NCI-H510A treated with DMSO at 0.1 percent for 48 hours (cell line): ENCODE data around the gene LEF1.
A peak's percentile ranks its signal among the peaks of the same experiment; 100 is the strongest.

Experiments
- DNase-seq: peaks from one replicate; lab custom pipeline; 2025; lab: John Stamatoyannopoulos, UW

LEF1 gene

GRCh38 chr4:108168671-108169523 is at the start of gene LEF1:
LEF1 (minus strand) TSS chr4:108168932; CDS start chr4:108167767, 1,165 bp downstream.
- peak; percentile 66 for DNase-seq

DNA sequence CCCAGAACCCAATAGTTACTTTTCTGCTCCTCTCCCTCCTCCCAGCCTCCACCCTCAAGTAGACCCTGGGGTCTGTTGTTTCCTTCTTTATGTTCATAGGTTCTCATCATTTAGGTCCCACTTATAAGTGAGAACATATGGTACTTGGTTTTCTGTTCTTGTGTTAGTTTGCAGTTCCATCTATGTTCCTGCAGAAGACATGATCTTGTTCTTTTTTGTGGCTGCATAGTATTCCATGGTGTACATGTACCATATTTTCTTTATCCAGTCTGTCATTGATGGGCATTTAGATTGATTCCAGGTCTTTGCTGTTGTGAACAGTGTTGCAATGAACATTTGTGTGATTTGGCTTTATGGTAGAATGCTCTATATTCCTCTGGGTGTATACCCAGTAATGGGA is 47.8 kb upstream of the LEF1 start:
- no peak for DNase-seq

DNA sequence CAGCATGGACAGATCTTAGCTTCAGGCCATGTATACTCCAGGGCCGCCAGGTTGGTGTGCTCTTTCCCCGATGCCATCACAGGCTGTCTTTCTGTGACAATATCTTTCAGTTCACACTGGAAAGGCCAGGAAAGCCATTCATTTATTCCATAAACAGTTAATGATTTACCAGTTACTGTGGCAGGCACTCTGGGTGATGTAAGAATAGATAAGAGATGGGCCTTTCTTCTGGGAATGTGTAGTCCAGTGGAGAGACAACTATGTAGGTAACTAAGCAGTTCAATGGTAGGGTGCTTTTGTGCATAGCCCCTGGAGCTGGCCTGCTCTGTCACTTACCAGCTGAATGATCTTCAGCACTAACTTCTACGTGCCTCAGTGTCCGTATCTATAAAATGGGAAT is 46.3 kb upstream of the LEF1 start:
- no peak for DNase-seq

- no peak for DNase-seq
Measured at GRCh38 chr4:108213723-108214122, 45.0 kb upstream of the LEF1 start.

DNA sequence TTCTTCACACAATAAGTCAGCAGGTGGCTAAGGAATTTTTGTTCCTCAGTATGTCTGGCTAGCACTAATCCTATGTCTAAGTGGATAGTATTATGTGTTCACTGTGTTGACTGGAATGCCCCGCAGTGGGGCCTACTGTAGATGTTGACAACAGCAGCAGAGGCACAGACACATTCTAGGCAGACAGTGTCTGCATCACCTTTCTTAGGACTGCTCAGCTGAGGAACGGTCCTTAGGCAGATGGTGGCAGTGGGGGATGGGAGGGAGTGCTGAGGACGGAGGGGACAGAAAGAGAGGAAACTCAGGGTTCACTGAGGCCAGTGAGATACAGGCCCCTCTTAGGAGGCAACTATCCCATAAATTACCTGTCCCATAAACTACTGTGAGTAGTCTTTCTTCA is 44.6 kb upstream of the LEF1 start:
- no peak for DNase-seq

DNA sequence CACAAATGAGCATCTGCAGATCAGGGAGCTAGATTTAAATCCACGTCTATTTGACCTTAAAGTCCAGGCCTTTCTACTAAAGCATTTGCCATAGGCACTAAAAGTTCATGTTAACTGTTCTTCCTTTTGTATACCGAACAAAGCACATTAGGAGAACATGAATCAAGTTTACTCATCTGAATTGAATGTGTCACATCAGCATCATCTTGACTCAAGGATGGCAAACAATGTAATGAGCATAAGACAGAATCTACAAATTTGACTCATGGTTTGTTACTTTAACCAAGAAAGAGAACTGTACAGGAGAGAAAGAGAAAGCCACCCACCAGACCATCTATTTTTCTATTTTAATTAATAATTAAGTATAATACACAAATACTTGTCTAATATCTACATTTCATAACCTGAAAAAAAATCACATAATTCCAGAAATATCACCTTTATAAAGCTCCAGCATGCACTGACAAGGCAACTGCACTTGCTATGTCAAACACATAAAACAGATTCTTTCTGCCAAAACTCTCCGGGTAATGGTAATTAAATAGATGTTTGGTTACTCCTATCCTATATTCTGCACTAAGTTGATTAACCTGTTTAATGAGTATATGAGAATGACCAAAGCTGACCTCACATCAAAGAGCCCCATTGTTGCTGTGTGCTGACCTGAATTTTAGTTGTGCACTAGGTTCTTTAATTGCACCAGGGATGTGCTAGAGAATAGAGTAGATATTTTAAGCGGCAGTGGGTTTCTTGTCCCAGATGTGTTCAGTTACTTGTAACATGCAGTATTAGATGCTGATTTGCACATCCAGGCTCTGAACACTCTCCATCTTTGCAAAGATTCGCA is 42.5 kb upstream of the LEF1 start:
- DNase-seq: peak; percentile 9

GRCh38 chr4:108209489-108209888 is 40.8 kb upstream of the LEF1 start:
- DNase-seq: no peak

- DNase-seq: no peak
Measured at GRCh38 chr4:108205859-108206258, 37.1 kb upstream of the LEF1 start.

DNA sequence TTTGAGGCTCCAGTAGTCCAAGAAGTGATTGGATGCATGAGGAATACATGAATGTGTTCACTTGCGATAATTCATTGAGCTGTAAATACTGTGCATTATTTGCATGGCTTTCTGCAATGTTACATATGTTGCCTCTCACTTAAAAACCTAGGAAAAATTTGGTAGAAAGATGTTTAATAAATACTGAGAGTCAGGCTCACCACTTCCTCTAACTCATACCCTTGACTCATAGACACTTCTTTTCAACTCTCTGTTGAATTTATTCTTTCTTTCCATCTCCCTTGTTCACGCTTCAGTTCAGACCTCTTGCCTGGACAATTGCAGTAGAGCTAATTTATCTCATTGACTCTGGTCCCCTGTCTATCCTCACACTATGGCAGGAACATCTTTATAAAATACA is 35.8 kb upstream of the LEF1 start:
- no peak for DNase-seq

DNA sequence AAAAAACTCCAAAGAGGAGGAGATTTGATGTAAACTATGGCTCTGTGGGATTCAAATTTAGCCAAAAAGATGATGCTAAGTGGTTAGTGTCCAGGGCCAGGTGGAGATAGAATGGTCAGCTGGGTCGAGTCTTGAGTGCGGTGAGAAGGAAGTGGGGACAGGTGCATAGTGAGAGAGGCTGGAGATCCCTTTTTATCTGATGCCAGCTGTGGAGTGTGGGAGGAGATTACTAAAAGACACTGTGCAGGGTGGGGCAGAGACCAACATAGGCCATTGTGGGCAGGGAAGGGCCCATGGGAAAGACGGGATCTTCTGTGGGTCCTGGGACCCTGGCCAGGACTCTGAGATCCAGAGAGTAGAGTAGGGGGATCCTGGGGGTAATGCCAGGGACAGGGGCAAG is 34.6 kb upstream of the LEF1 start:
- DNase-seq: no peak

DNA sequence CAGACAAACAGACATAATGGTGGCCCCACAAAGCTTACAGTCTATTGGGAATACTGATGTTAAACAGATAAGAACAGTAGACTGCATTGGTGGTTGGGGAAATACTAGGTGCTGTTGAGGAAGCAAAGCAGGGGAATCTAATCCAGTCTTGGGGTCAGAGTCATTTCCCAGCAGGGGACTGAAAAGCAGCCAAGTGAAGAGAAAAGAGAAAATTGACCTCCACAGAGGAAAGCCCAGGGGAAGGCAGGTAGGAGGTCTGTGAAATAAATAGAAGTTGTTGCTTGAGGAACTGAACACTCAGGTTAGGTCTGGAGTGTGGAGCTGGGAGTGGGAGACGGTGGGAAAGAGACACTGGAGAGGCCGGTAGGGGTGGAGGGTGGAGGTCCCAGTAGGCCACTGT is 33.0 kb upstream of the LEF1 start:
- DNase-seq: no peak

GRCh38 chr4:108199881-108200280 is 31.1 kb upstream of the LEF1 start:
- no peak for DNase-seq

- DNase-seq: peak; percentile 21
Measured at GRCh38 chr4:108193886-108194672, 25.3 kb upstream of the LEF1 start.

DNA sequence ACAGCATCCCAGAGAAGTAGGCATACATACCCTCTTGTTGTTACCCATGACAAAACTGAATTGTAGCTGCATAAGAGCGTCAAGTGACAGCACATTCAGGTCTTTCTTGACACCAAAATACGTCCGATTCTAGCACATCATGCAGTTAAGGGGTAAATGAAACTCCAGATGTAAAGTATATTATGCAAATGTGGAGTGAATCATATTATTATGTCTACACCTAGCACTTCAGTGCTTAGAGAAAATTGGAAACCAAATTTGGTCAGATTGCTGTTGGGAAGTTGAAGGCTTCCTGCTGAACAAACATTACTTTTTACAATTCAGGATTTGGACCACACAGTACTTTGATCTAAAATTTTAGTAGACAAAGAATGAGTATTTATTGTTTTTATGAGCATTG is 24.2 kb upstream of the LEF1 start:
- no peak for DNase-seq

DNA sequence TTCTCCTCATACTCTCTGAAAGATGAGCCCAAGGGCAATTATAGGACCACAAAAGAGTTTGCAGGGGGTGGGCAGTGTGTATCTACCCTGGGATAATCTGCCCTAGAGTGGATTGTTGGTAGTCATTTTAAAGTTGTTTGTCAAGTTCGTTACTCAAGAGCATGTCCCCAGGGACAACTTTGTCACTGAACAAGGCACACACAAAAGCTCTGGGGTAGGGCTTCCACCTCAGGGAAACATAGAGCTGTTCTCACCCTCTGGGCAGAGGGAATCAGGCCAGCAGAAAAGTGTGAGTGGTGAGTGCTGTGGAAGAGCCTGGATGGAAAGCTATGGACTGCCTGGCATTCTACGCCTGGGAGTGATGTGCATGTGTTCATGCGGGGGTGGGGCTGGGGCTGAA is 23.3 kb upstream of the LEF1 start:
- DNase-seq: no peak

DNA sequence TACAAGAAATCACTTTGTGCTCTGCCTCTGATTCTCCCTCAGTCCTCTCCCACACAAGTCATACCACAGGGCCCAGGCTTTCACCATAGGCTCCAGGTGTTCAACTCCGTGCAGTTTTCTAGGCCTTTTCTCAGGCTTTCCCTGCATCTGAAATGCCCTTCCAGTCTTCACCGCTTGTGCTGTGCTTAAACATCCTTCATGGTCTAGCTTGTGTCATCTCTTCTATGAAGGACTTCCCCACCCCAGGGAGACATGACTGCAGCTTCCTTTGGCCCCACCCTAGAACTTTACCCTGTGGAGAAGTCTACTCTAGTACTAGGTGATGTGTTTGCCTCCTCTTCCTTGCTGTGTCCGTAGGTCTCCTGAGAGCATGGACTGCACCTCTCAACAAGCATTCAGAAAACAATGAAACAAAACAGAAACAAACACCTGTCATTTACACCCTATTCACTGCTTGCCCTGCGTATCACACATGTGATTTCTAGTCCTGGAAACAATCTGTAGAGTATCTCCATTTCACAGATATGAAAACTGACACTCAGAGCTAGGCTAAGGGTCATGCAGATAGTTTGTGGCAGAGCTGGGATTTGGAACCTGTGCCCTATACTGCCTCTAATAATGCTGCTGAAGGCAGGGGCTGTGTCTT is 22.7 kb upstream of the LEF1 start:
- no peak for DNase-seq

GRCh38 chr4:108188770-108189169 is 20.0 kb upstream of the LEF1 start:
- DNase-seq: no peak

- DNase-seq: no peak
Measured at GRCh38 chr4:108185252-108185651, 16.5 kb upstream of the LEF1 start.

DNA sequence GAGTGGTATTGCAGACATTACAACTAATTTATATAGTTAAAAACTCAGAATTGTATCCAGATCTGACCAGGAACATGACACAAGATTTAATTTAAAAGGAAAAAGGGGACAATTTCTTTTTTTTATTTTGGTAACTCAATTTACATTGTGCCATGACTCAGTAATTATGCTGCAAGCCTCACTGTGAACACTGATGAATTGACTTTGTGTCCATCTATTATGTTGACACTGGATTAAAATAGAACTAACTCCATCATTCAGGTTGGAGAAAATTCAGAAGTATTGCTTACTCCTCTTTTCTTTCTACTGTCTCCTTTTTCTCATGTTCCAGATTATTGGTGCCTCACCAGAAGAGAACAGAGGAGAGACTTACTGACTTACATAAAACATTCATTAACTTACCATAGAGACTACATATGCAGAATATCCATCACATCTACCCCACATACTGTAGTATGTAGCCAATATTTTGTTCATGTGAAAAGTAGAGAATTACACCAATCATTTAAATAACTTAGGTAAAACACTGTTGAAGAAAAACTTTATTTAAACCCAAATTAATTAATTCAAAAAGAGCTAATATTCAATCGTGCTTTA is 15.8 kb upstream of the LEF1 start:
- no peak for DNase-seq

DNA sequence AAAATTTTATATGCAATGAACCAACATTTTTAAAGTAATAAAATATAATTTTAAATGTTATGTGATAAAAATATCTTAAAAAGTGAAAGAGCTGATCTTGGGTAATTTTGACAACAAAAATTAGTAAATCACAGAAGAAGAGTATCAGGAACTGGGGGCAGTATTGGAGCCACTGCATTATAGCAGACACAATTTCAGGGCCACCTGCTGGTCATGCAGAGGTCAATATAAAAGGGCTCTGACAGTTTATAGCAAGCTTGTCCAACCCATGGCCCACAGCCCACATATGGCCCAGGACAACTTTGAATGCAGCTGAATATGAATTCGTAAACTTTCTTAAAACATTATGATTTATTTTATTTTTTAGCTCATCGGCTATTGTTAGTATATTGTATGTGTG is 13.0 kb upstream of the LEF1 start:
- DNase-seq: no peak

GRCh38 chr4:108180513-108180912 is 11.8 kb upstream of the LEF1 start:
- DNase-seq: no peak

- DNase-seq: no peak
Measured at GRCh38 chr4:108175966-108176365, 7.2 kb upstream of the LEF1 start.
